WTC11 (cell line): ENCODE data around the gene AMOTL1. TPM values are rescaled to one million over a fixed set of nuclear protein-coding genes. Genes with fewer than 3 reads are reported as not detected.
"Not testable (repeated sequence)": the region's sequence is repeated elsewhere in the genome, so short reads cannot be mapped to it uniquely, and the experiment has no call there.

ENCODE experiments used
- ATAC-seq: fragments of 200-7000 bp; cut with Tn5 transposase; 2 replicates; pipeline ENCODE4 v1.10.0; 2021; ENCODE audit warnings: mild to moderate bottlenecking, moderate library complexity
- CTCF ChIA-PET: fragments of 300-600 bp; sonication (Branson Sonifier 250); formaldehyde crosslinking; loops from one replicate; lab custom pipeline; 2021; ENCODE audit warnings: antibody characterized with exemption; lab: Charles Lee
- POLR2A ChIA-PET: fragments of 350-600 bp; sonication (Branson Sonifier 250); formaldehyde crosslinking; loops from one replicate; lab custom pipeline; 2021; ENCODE audit warnings: antibody characterized with exemption; lab: Charles Lee
- DNase-seq: peaks from one replicate; pipeline ENCODE4 v3.0.0; 2021; ENCODE audit warnings: low spot score
- H3K27ac Mint-ChIP-seq: 2 replicates; pipeline ENCODE4 v1.8.0; 2021; ENCODE audit warnings: mixed read lengths
- H3K27me3 Mint-ChIP-seq: 2 replicates; pipeline ENCODE4 v1.8.0; 2021; ENCODE audit warnings: low read depth, mild to moderate bottlenecking, moderate library complexity, mixed read lengths
- H3K36me3 Mint-ChIP-seq: 2 replicates; pipeline ENCODE4 v1.8.0; 2021; ENCODE audit warnings: mixed read lengths
- H3K4me1 Mint-ChIP-seq: 2 replicates; pipeline ENCODE4 v1.8.0; 2022; ENCODE audit warnings: mixed read lengths
- H3K4me3 Mint-ChIP-seq: 2 replicates; pipeline ENCODE4 v1.8.0; 2021; ENCODE audit warnings: mild to moderate bottlenecking, moderate library complexity, mixed read lengths
- H3K9me3 Mint-ChIP-seq: 2 replicates; pipeline ENCODE4 v1.8.0; 2021; ENCODE audit warnings: mixed read lengths
- CDX4 ChIP-seq: fragments of 250-450 bp; sonication (Bioruptor Pico); IDR thresholded peaks from 2 replicates; pipeline ENCODE4 v1.9.0; 2021; ENCODE audit warnings: moderate library complexity, mild to moderate bottlenecking, inconsistent platforms, borderline replicate concordance
- NFE2L1 ChIP-seq: sonication (generic); formaldehyde crosslinking; IDR thresholded peaks from 2 replicates; pipeline ENCODE4 v1.8.1; 2023; ENCODE audit warnings: missing genetic modification reagents
- RORB ChIP-seq: fragments of 250-450 bp; sonication (Bioruptor Pico); IDR thresholded peaks from 2 replicates; pipeline ENCODE4 v1.9.0; 2021; ENCODE audit warnings: mild to moderate bottlenecking
- SMAD3 ChIP-seq: sonication (generic); formaldehyde crosslinking; IDR thresholded peaks from 2 replicates; pipeline ENCODE4 v1.8.0; 2022; ENCODE audit warnings: missing genetic modification reagents, mild to moderate bottlenecking, borderline replicate concordance
- TP53 ChIP-seq: sonication (generic); formaldehyde crosslinking; IDR thresholded peaks from 2 replicates; pipeline ENCODE4 v1.8.1; 2023; ENCODE audit warnings: mild to moderate bottlenecking, missing genetic modification reagents
- ZNF138 ChIP-seq: sonication (generic); formaldehyde crosslinking; conservative IDR thresholded peaks from 2 replicates; pipeline ENCODE4 v1.8.1; 2022; ENCODE audit warnings: mild to moderate bottlenecking, moderate library complexity, missing genetic modification reagents
- ZNF416 ChIP-seq: fragments of 250-450 bp; sonication (Bioruptor Pico); IDR thresholded peaks from 2 replicates; pipeline ENCODE4 v1.9.0; 2021; ENCODE audit warnings: mild to moderate bottlenecking, inconsistent platforms
- ZNF423 ChIP-seq: fragments of 250-450 bp; sonication (Bioruptor Pico); IDR thresholded peaks from 2 replicates; pipeline ENCODE4 v2.1.2; 2022; ENCODE audit warnings: mild to moderate bottlenecking, moderate library complexity
- ZNF532 ChIP-seq: fragments of 250-450 bp; sonication (Bioruptor Pico); IDR thresholded peaks from 2 replicates; pipeline ENCODE4 v1.9.0; 2021; ENCODE audit warnings: mild to moderate bottlenecking, borderline replicate concordance
- total RNA-seq: library from RNA; stranded (reverse); gene quantifications from 3 replicates; pipeline ENCODE4 v1.2.3, GENCODE V29; 2021
- TF ChIP-seq, protein P1 (sequence below): sonication (generic); formaldehyde crosslinking; IDR thresholded peaks from 2 replicates; pipeline ENCODE4 v1.8.1; 2023; ENCODE audit warnings: mild to moderate bottlenecking, missing genetic modification reagents
- TF ChIP-seq, protein P2 (sequence below): sonication (generic); formaldehyde crosslinking; IDR thresholded peaks from 2 replicates; pipeline ENCODE4 v1.8.0; 2022; ENCODE audit warnings: mild to moderate bottlenecking, missing genetic modification reagents
- TF ChIP-seq, protein P3 (sequence below): fragments of 250-450 bp; sonication (Bioruptor Pico); IDR thresholded peaks from 2 replicates; pipeline ENCODE4 v1.8.0; 2021; ENCODE audit warnings: mild to moderate bottlenecking
- TF ChIP-seq, protein P4 (sequence below): fragments of 250-450 bp; sonication (Bioruptor Pico); IDR thresholded peaks from 2 replicates; pipeline ENCODE4 v1.9.0; 2021; ENCODE audit warnings: mild to moderate bottlenecking
- TF ChIP-seq, protein P5 (sequence below): sonication (generic); formaldehyde crosslinking; IDR thresholded peaks from 2 replicates; pipeline ENCODE4 v1.8.1; 2022; ENCODE audit warnings: low read depth, mild to moderate bottlenecking, moderate library complexity, missing genetic modification reagents, borderline replicate concordance

The AMOTL1 gene
- total RNA-seq, 1 experiment from 2014 or later = 39.8 TPM

DNA sequence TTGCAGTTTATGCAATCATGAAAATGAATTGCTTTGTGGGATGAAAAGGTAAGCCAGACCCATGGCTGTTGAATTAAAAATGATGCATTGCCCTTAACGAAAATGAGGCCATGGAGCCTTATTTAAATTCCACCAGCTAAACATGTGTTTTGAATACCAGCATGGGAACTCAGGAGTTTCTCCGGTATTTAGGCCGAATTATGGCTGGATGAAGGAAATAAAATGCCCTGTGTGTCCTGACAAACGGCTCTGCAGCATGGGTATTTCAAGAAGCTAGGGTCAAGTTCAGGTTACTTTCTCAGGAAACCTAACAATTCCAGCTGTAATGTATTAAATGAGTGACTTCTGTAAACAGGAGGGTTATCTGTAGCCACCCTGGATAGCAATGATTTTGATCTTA, 38.3 kb downstream of the AMOTL1 start (continued):
- TF ChIP-seq, protein P1, sequence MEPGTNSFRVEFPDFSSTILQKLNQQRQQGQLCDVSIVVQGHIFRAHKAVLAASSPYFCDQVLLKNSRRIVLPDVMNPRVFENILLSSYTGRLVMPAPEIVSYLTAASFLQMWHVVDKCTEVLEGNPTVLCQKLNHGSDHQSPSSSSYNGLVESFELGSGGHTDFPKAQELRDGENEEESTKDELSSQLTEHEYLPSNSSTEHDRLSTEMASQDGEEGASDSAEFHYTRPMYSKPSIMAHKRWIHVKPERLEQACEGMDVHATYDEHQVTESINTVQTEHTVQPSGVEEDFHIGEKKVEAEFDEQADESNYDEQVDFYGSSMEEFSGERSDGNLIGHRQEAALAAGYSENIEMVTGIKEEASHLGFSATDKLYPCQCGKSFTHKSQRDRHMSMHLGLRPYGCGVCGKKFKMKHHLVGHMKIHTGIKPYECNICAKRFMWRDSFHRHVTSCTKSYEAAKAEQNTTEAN (CRISPR knock-in tag) = no peak
- TF ChIP-seq, protein P2, sequence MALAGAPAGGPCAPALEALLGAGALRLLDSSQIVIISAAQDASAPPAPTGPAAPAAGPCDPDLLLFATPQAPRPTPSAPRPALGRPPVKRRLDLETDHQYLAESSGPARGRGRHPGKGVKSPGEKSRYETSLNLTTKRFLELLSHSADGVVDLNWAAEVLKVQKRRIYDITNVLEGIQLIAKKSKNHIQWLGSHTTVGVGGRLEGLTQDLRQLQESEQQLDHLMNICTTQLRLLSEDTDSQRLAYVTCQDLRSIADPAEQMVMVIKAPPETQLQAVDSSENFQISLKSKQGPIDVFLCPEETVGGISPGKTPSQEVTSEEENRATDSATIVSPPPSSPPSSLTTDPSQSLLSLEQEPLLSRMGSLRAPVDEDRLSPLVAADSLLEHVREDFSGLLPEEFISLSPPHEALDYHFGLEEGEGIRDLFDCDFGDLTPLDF (CRISPR knock-in tag) = no peak
- TF ChIP-seq ZNF423 (CRISPR knock-in tag) (no peak), ZNF416 (CRISPR knock-in tag) (no peak), RORB (no peak)
- TF ChIP-seq, protein P3, sequence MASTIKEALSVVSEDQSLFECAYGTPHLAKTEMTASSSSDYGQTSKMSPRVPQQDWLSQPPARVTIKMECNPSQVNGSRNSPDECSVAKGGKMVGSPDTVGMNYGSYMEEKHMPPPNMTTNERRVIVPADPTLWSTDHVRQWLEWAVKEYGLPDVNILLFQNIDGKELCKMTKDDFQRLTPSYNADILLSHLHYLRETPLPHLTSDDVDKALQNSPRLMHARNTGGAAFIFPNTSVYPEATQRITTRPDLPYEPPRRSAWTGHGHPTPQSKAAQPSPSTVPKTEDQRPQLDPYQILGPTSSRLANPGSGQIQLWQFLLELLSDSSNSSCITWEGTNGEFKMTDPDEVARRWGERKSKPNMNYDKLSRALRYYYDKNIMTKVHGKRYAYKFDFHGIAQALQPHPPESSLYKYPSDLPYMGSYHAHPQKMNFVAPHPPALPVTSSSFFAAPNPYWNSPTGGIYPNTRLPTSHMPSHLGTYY (CRISPR knock-in tag) = no peak
- TF ChIP-seq, all 79 proteins: peak for 0

GRCh38 chr11:94809251-94809650, 41.1 kb downstream of the AMOTL1 start:
- ChIA-PET CTCF (no interaction called here), POLR2A (no interaction called here)
- Mint-ChIP-seq H3K9me3 (peaks cover 24% of the 10 kb centered on the region), H3K36me3 (peaks cover 35% of the 10 kb centered on the region), H3K4me1 (peaks cover 25% of the 10 kb centered on the region), H3K4me3 (no peak overlapping the region), H3K27ac (no peak overlapping the region), H3K27me3 (no peaks in the 10 kb centered on the region)
- no peak for TF ChIP-seq NFE2L1 (CRISPR knock-in tag)
- TF ChIP-seq TP53 = no peak
- TF ChIP-seq, protein P4, sequence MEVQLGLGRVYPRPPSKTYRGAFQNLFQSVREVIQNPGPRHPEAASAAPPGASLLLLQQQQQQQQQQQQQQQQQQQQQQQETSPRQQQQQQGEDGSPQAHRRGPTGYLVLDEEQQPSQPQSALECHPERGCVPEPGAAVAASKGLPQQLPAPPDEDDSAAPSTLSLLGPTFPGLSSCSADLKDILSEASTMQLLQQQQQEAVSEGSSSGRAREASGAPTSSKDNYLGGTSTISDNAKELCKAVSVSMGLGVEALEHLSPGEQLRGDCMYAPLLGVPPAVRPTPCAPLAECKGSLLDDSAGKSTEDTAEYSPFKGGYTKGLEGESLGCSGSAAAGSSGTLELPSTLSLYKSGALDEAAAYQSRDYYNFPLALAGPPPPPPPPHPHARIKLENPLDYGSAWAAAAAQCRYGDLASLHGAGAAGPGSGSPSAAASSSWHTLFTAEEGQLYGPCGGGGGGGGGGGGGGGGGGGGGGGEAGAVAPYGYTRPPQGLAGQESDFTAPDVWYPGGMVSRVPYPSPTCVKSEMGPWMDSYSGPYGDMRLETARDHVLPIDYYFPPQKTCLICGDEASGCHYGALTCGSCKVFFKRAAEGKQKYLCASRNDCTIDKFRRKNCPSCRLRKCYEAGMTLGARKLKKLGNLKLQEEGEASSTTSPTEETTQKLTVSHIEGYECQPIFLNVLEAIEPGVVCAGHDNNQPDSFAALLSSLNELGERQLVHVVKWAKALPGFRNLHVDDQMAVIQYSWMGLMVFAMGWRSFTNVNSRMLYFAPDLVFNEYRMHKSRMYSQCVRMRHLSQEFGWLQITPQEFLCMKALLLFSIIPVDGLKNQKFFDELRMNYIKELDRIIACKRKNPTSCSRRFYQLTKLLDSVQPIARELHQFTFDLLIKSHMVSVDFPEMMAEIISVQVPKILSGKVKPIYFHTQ (CRISPR knock-in tag) = no peak
- TF ChIP-seq, protein P5, sequence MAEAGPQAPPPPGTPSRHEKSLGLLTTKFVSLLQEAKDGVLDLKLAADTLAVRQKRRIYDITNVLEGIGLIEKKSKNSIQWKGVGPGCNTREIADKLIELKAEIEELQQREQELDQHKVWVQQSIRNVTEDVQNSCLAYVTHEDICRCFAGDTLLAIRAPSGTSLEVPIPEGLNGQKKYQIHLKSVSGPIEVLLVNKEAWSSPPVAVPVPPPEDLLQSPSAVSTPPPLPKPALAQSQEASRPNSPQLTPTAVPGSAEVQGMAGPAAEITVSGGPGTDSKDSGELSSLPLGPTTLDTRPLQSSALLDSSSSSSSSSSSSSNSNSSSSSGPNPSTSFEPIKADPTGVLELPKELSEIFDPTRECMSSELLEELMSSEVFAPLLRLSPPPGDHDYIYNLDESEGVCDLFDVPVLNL (CRISPR knock-in tag) = no peak
- TF ChIP-seq ZNF532 (CRISPR knock-in tag) = no peak
- no peak for TF ChIP-seq CDX4 (CRISPR knock-in tag)
- TF ChIP-seq ZNF138 (CRISPR knock-in tag) = no peak
- TF ChIP-seq SMAD3 (CRISPR knock-in tag) = no peak
- ATAC-seq = peak; percentile 50; the same call in 1 of the 2 replicates
- no peak for DNase-seq

DNA sequence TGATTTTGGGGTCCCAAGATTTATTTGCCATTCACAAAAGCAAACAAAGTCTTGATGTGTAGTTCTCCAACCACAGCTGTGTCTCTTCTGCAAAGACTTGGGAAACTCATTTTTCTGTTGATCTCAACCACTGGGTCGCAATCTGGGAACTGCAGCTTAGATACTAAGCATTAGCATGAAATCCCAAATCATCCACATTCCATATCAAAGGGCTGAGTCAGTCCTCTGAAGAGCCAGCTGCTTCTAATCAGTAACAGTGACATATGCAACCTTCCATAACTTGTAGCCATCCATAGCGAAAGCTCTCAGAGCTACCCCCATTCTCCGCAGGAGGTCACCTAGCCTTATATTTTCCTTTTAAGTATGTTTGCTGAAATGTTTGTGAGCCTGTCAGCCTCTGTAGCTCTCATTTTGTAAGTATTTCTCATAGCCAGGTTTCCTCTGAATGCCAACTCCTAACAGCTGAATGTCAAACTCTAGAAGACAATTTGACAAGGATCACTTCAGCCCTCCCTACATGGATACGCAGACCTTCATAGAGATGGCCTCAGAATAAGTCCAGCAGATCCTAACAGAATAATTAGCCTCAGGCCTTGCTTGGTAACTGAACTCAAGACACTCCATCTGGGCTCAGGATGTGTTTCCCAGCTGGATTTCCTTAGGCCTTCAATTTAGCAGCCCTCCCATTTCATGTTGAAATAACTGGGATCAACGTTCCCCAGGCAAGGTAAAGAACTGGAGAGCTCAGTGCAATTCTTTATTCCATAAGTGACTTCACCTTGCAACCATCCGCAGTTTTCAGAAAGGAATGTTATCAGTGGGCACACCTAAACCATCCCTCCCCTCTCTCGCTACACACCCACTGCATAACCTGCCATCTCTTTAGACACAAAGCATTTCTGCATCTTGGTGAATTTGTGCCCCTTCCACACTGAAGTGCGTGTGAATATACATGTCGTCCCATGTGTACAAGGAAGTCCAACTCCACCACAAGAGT, 44.9 kb downstream of the AMOTL1 start:
- H3K4me1 Mint-ChIP-seq = peaks cover 25% of the 10 kb centered on the region
- POLR2A ChIA-PET, DNase-seq, H3K27ac Mint-ChIP-seq, H3K4me3 Mint-ChIP-seq, H3K27me3 Mint-ChIP-seq, ATAC-seq, CTCF ChIA-PET: not testable (repeated sequence)
- peaks cover 49% of the 10 kb centered on the region for H3K9me3 Mint-ChIP-seq
- H3K36me3 Mint-ChIP-seq = peaks cover 60% of the 10 kb centered on the region
